Kidney (tissue), 14 donors: ENCODE results near the gene CYP3A5. TPM values are rescaled to one million over a fixed set of nuclear protein-coding genes. Genes with fewer than 3 reads are reported as not detected.

Experiments used
- DNase-seq, 5 donors: peaks; one replicate each; pipeline ENCODE4 v3.0.0-alpha.2; 2013 to 2020
- FAIRE-seq: peaks from 2 replicates; lab custom pipeline; 2012; peaks lifted over from hg19 to GRCh38; lab: Jason Lieb, UNC
- H3K27ac ChIP-seq, 2 donors: one replicate each; pipeline ENCODE4 v1.7.0; 2013; ENCODE audit warnings: low read depth in 2 of 2, low read length in 2 of 2, inconsistent platforms in 1 of 2
- H3K27me3 ChIP-seq: one replicate; pipeline ENCODE4 v1.7.1; 2013; ENCODE audit warnings: low read length, inconsistent platforms; ENCODE audit not compliant: control insufficient read depth, insufficient read depth
- H3K36me3 ChIP-seq, 3 donors: one replicate each; pipeline versions ENCODE4 v1.7.0 to v1.7.1; 2013; ENCODE audit warnings: low read length in 3 of 3, control low read depth in 1 of 3, inconsistent platforms in 1 of 3; ENCODE audit not compliant: insufficient read depth in 3 of 3, control insufficient read depth in 2 of 3
- H3K4me1 ChIP-seq, 3 donors: one replicate each; pipeline versions ENCODE4 v1.7.0 to v1.7.1; 2013; ENCODE audit warnings: low read length in 3 of 3, inconsistent platforms in 1 of 3, low read depth in 1 of 3; ENCODE audit not compliant: control insufficient read depth in 2 of 3, insufficient read depth in 2 of 3
- H3K4me3 ChIP-seq, 3 donors: one replicate each; pipeline versions ENCODE4 v1.7.0 to v1.8.1; 2013; ENCODE audit warnings: low read length in 3 of 3, control low read depth in 1 of 3, inconsistent platforms in 1 of 3
- H3K9ac ChIP-seq, 3 donors: one replicate each; pipeline versions ENCODE4 v1.7.0 to v1.7.1; 2013; ENCODE audit warnings: low read length in 3 of 3, control low read depth in 1 of 3, inconsistent platforms in 1 of 3
- H3K9me3 ChIP-seq, 3 donors: one replicate each; pipeline versions ENCODE4 v1.7.0 to v1.7.1; 2013; ENCODE audit warnings: low read length in 3 of 3, control low read depth in 1 of 3, inconsistent platforms in 1 of 3; ENCODE audit not compliant: control insufficient read depth in 2 of 3, insufficient read depth in 1 of 3
- CTCF ChIP-seq: IDR thresholded peaks from 3 replicates; pipeline ENCODE4 v1.5.1; 2012; ENCODE audit warnings: mild to moderate bottlenecking, moderate library complexity, borderline replicate concordance; ENCODE audit not compliant: insufficient read depth; ENCODE audit errors: extremely low read depth
- intact Hi-C: fragments of 100-400 bp; cut with DNase I; formaldehyde crosslinking; loops from one replicate; pipeline ENCODE4 v1.11.1; 2022
- polyA plus RNA-seq: library from polyadenylated mRNA; stranded (reverse); fragments of 350-450 nt; fragmentation: Illumina TruSeq; extraction: RNeasy Lipid Tissue Mini Kit (QIAGEN cat#74804); gene quantifications from one replicate; pipeline ENCODE4 v1.2.3, GENCODE V29; 2014; ENCODE audit warnings: low read depth, low replicate concordance; ENCODE audit not compliant: insufficient read depth
- total RNA-seq: library from RNA; stranded (reverse); fragmentation: NEBNext Ultra II Directional; extraction: Animal tissue kit (Norgen Biotek cat#: 25700); gene quantifications from one replicate; pipeline ENCODE4 v1.2.1, GENCODE V29; 2021
- donor health status: control.
- donor health status: control.
- donor health status: control.
- donor health status: control.
- donor health status: control.
- donor health status: DM: yes; HTN: yes; CAD: no.
- donor health status: Normal renal cell carcinoma (clear cell type).

Gene CYP3A5
- total and polyA plus RNA-seq, 2 donors from 2014 or later: 7.6 to 13.5 TPM

DNA sequence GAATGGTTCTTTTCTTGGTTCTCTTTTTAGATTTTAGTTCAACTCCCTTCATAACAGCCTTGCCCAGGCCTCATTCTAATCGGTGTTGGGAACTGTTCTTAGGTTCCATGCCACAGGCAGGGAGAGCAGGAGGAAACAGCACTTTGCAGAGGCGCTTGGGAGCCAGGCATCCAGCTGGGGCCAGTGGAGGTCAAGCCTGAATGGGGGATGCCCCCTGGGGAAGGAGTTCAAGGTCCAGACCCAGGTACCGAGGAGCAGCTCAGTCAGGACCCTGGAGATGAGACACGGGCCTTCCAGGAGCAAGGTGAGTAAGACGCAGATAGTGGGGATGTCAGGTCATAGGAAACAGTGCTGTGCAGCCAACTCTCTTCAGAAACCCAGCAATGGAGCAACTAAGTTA, 58.5 kb downstream of the CYP3A5 start:
- Histone ChIP-seq H3K27me3 (no peaks in the 10 kb centered on the region), H3K36me3 (peaks cover 4 to 71% (median 52%) of the 10 kb centered on the region in 3 donors), H3K4me3 (no peak overlapping the region), H3K9me3 (no peaks in the 10 kb centered on the region), H3K4me1 (peaks cover 0 to 7% (median 7%) of the 10 kb centered on the region in 3 donors), H3K27ac (no peak overlapping the region), H3K9ac (no peak overlapping the region)
- no peak for DNase-seq
- TF ChIP-seq CTCF: no peak
- FAIRE-seq: no peak
- intact Hi-C loops: no loop called here

DNA sequence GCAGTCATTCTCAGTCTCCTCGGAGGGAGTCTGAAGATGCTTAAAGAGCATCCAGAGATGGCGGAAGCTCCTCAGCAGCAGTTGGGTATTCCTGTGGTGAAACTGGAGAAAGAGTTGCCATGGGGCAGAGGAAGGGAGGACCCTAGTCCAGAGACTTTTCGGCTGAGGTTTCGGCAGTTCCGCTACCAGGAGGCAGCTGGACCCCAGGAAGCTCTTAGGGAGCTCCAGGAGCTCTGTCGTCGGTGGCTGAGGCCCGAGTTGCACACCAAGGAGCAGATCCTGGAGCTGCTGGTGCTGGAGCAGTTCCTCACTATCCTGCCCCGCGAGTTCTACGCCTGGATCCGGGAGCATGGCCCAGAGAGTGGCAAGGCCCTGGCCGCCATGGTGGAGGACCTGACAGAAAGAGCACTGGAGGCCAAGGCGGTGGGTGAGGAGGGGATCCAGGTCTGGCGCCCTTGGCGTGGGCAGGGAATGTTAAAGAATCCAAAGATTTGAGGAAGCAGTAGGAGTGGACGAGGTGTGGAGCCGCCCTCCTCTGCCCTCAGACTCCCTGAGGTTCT, 60.1 kb downstream of the CYP3A5 start:
- Histone ChIP-seq H3K27me3 (no peaks in the 10 kb centered on the region), H3K27ac (no peak overlapping the region), H3K4me3 (no peak overlapping the region), H3K9ac (no peak overlapping the region), H3K36me3 (peaks cover 2 to 56% (median 41%) of the 10 kb centered on the region in 3 donors), H3K9me3 (no peaks in the 10 kb centered on the region), H3K4me1 (peaks cover 0 to 7% (median 7%) of the 10 kb centered on the region in 3 donors)
- FAIRE-seq (no peak), DNase-seq (no peak)
- TF ChIP-seq CTCF: no peak
- intact Hi-C loops: no loop called here

DNA sequence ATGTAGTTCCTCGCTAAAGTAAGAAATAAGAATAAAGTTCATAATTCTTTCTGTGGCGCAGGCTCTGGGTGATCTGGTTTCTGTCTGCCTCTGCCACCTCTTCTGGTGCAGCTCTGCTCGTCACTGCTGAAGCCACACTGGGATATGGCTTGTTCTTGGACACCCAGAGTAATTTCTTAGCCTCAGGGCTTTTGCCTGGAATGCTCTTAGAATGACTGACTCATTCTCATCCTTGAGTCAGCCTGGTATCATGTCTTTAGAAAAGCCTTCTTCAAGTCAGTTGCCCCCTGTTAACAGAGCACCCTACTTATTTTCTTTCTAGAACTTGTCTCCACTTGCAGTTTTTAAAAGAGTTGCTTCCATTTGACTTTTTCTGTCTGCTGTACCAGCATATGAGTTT, 61.1 kb downstream of the CYP3A5 start:
- DNase-seq (no peak), FAIRE-seq (no peak)
- Histone ChIP-seq H3K36me3 (peaks cover 2 to 48% (median 34%) of the 10 kb centered on the region in 3 donors), H3K9me3 (no peaks in the 10 kb centered on the region), H3K4me3 (no peak overlapping the region), H3K27me3 (no peaks in the 10 kb centered on the region), H3K27ac (no peak overlapping the region), H3K9ac (no peak overlapping the region), H3K4me1 (peaks cover 0 to 7% (median 7%) of the 10 kb centered on the region in 3 donors)
- intact Hi-C loops: no loop called here
- no peak for TF ChIP-seq CTCF
